ENCODE data around the gene MYBBP1A.

GRCh38 chr17:4598776-4599504, 43.8 kb upstream of the MYBBP1A start:
- no peak for TF ChIP-seq ZNF274 (IDR thresholded peaks at IDR 0.05; ENCODE audit: borderline replicate concordance, extremely low read depth, low read length)
- no peak for TF ChIP-seq JUND (IDR thresholded peaks at IDR 0.05; ENCODE audit: low read length)
- no peak for TF ChIP-seq CTCF (IDR thresholded peaks at IDR 0.05; ENCODE audit: control extremely low read depth in 1 of 3, insufficient read depth in 1 of 3, low read depth in 1 of 3, low read length in 3 of 3)
- no peak for TF ChIP-seq POLR2A (IDR thresholded peaks at IDR 0.05; ENCODE audit: control extremely low read depth in 1 of 2, low read depth in 2 of 2, low read length in 2 of 2)
- TF ChIP-seq EP300 (IDR thresholded peaks at IDR 0.05; ENCODE audit: borderline replicate concordance in 1 of 2, low read depth in 2 of 2, low read length in 2 of 2): no peak
- TF ChIP-seq ASH2L (IDR thresholded peaks at IDR 0.05; ENCODE audit: low read length): no peak
- TF ChIP-seq GABPA (IDR thresholded peaks at IDR 0.05; ENCODE audit: borderline replicate concordance, insufficient read depth, low read length): no peak
- TF ChIP-seq RAD21 (IDR thresholded peaks at IDR 0.05 in 1 of 2, conservative IDR thresholded peaks at IDR 0.05 in 1 of 2; ENCODE audit: low read depth in 2 of 2, low read length in 2 of 2): no peak
- TF ChIP-seq RBBP5 (IDR thresholded peaks at IDR 0.05; ENCODE audit: borderline replicate concordance, low read depth, low read length): no peak
- TF ChIP-seq, protein P1, sequence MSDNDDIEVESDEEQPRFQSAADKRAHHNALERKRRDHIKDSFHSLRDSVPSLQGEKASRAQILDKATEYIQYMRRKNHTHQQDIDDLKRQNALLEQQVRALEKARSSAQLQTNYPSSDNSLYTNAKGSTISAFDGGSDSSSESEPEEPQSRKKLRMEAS (IDR thresholded peaks at IDR 0.05): no peak
- TF ChIP-seq POU5F1 (IDR thresholded peaks at IDR 0.05; ENCODE audit: low read depth, low read length): no peak
- no peak for TF ChIP-seq CBX5 (IDR thresholded peaks at IDR 0.05; ENCODE audit: low read depth, low read length)
